B cell (primary cell): ENCODE results near the gene EEF1A2.

Experiments
- EZH2 ChIP-seq: IDR thresholded peaks from 2 replicates; pipeline ENCODE4 v1.6.1; 2012; ENCODE audit warnings: borderline replicate concordance, low read depth, mild to moderate bottlenecking, moderate library complexity, low read length; ENCODE audit not compliant: insufficient read depth, poor library complexity, severe bottlenecking
- TF ChIP-seq, protein P1 (sequence below): fragments of 200-600 bp; IDR thresholded peaks from one replicate; pipeline ENCODE4 v1.8.0; 2022; ENCODE audit warnings: antibody characterized with exemption, mild to moderate bottlenecking

DNA sequence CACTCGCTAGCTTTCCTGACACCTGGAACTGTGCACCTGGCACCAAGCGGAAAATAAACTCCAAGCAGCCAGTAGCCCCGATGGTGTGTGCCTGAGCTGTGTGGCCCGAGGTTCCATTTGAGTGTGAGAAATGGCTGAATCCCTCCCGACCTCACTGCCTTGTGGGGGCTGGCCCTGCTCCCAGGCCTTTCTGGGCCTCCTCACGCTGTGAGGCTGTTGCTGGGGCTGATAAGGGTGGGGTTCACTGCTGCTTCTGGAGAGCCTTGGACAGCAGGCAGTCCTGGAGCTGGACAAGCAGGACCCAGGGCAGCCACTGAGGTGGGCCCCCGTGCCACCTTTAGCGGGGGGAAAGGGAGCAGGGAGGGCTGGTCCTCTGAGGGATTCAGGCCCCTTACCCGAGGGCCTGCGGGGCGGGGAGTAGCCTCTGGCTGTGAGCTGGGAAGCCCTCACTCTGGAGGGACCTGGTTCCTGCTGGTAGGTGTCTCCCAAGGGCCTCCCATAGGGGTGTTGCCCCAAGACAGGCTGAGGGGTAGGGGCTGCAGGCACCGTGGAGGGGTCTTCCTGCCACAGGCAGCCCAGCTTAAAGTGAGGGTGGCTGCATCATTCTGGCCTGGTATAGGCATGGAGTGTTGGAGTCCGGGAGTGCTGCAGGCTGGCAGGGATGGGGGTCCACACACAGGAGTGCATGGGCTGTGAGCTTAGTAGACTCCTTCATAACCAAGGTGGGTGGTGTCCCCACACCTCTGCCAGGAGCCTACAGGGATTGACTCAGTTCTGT, 23.4 kb upstream of the EEF1A2 start:
- no peak for TF ChIP-seq EZH2
- TF ChIP-seq, protein P1, sequence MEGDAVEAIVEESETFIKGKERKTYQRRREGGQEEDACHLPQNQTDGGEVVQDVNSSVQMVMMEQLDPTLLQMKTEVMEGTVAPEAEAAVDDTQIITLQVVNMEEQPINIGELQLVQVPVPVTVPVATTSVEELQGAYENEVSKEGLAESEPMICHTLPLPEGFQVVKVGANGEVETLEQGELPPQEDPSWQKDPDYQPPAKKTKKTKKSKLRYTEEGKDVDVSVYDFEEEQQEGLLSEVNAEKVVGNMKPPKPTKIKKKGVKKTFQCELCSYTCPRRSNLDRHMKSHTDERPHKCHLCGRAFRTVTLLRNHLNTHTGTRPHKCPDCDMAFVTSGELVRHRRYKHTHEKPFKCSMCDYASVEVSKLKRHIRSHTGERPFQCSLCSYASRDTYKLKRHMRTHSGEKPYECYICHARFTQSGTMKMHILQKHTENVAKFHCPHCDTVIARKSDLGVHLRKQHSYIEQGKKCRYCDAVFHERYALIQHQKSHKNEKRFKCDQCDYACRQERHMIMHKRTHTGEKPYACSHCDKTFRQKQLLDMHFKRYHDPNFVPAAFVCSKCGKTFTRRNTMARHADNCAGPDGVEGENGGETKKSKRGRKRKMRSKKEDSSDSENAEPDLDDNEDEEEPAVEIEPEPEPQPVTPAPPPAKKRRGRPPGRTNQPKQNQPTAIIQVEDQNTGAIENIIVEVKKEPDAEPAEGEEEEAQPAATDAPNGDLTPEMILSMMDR = no peak
